Breast epithelium (tissue), 4 donors: ENCODE data around the gene SSR4. TPM values are rescaled to one million over a fixed set of nuclear protein-coding genes. Genes with fewer than 3 reads are reported as not detected.

Experiments used
- DNase-seq, 2 donors: peaks; one replicate each; pipeline ENCODE4 v3.0.0-alpha.2; 2019; ENCODE audit warnings: low spot score in 2 of 2
- H3K27ac ChIP-seq, 2 donors: fragments of 200-600 bp; sonication (generic) in 1 of 2; one replicate each; pipeline ENCODE4 v1.5.1; 2016 to 2019; ENCODE audit warnings: mild to moderate bottlenecking in 1 of 2
- H3K27me3 ChIP-seq, 2 donors: fragments of 200-600 bp; sonication (generic) in 1 of 2; one replicate each; pipeline versions ENCODE4 v1.5.1 to v1.6.0; 2017 to 2019; ENCODE audit warnings: control low read depth in 1 of 2, mild to moderate bottlenecking in 1 of 2
- H3K36me3 ChIP-seq: fragments of 200-600 bp; one replicate; pipeline ENCODE4 v1.5.1; 2019
- H3K4me1 ChIP-seq, 2 donors: fragments of 200-600 bp; sonication (generic); one replicate each; pipeline ENCODE4 v1.5.1; 2016 to 2019; ENCODE audit warnings: control low read depth in 1 of 2
- H3K4me3 ChIP-seq, 3 donors: fragments of 200-600 bp; sonication (generic); 1 replicate in 2 of 3; 2 replicates in 1 of 3; pipeline ENCODE4 v1.5.1; 2016 to 2019; ENCODE audit warnings: mild to moderate bottlenecking in 3 of 3, moderate library complexity in 2 of 3
- H3K9me3 ChIP-seq, 2 donors: fragments of 200-600 bp; sonication (generic) in 1 of 2; one replicate each; pipeline ENCODE4 v1.5.1; 2016 to 2019; ENCODE audit warnings: control low read depth in 1 of 2
- POLR2A ChIP-seq: fragments of 450-650 bp; IDR thresholded peaks from one replicate; pipeline ENCODE4 v1.6.1; 2016; ENCODE audit warnings: antibody characterized with exemption, mild to moderate bottlenecking, moderate library complexity
- POLR2AphosphoS5 ChIP-seq, 3 donors: sonication (generic); formaldehyde crosslinking; IDR thresholded peaks; one replicate each; pipeline ENCODE4 v1.6.1; 2017; ENCODE audit warnings: antibody characterized with exemption in 3 of 3
- intact Hi-C: fragments of 100-400 bp; cut with DNase I; formaldehyde crosslinking; loops from one replicate; pipeline ENCODE4 v1.15.1; 2023; ENCODE audit warnings: low total_unique reads
- total RNA-seq, 3 donors: library from RNA; depleted of rRNA; stranded (reverse); fragments of >200 nt; gene quantifications; one replicate each; pipeline ENCODE4 v1.1.0, GENCODE V29; 2016
- TF ChIP-seq, protein P1 (sequence below), 3 donors: fragments of 450-650 bp; IDR thresholded peaks; one replicate each; pipeline ENCODE4 v1.5.1; 2016 to 2017; ENCODE audit warnings: antibody characterized with exemption in 3 of 3, mild to moderate bottlenecking in 3 of 3, moderate library complexity in 3 of 3

The SSR4 gene
- total RNA-seq, 3 donors from 2014 or later, result 112 to 252 (median 182) TPM

- Histone ChIP-seq H3K4me1 (no peaks in the 10 kb centered on the region), H3K27ac (no peak overlapping the region), H3K27me3 (peaks cover 5 to 73% of the 10 kb centered on the region in 2 donors), H3K9me3 (no peaks in the 10 kb centered on the region), H3K4me3 (no peak overlapping the region), H3K36me3 (no peaks in the 10 kb centered on the region)
- no peak for TF ChIP-seq POLR2AphosphoS5 (IDR thresholded peaks at IDR 0.05)
- TF ChIP-seq POLR2A, result no peak
- TF ChIP-seq, protein P1, sequence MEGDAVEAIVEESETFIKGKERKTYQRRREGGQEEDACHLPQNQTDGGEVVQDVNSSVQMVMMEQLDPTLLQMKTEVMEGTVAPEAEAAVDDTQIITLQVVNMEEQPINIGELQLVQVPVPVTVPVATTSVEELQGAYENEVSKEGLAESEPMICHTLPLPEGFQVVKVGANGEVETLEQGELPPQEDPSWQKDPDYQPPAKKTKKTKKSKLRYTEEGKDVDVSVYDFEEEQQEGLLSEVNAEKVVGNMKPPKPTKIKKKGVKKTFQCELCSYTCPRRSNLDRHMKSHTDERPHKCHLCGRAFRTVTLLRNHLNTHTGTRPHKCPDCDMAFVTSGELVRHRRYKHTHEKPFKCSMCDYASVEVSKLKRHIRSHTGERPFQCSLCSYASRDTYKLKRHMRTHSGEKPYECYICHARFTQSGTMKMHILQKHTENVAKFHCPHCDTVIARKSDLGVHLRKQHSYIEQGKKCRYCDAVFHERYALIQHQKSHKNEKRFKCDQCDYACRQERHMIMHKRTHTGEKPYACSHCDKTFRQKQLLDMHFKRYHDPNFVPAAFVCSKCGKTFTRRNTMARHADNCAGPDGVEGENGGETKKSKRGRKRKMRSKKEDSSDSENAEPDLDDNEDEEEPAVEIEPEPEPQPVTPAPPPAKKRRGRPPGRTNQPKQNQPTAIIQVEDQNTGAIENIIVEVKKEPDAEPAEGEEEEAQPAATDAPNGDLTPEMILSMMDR (IDR thresholded peaks at IDR 0.05), result no peak
- no peak for DNase-seq
- intact Hi-C loops, result no loop called here
Observed at GRCh38 chrX:153832728-153833127, 38.3 kb downstream of the SSR4 start.

GRCh38 chrX:153836921-153837320 is 42.5 kb downstream of the SSR4 start:
- TF ChIP-seq POLR2AphosphoS5 (IDR thresholded peaks at IDR 0.05), result no peak
- TF ChIP-seq POLR2A, result no peak
- TF ChIP-seq, protein P1 (IDR thresholded peaks at IDR 0.05), result no peak
- DNase-seq, result no peak
- Histone ChIP-seq H3K4me1 (no peaks in the 10 kb centered on the region), H3K9me3 (no peaks in the 10 kb centered on the region), H3K27me3 (peaks cover 0 to 51% of the 10 kb centered on the region in 2 donors), H3K4me3 (no peak overlapping the region), H3K36me3 (no peaks in the 10 kb centered on the region), H3K27ac (no peak overlapping the region)
- intact Hi-C loops, result no loop called here

- TF ChIP-seq POLR2A, result no peak
- TF ChIP-seq, protein P1 (IDR thresholded peaks at IDR 0.05), result no peak
- no peak for TF ChIP-seq POLR2AphosphoS5 (IDR thresholded peaks at IDR 0.05)
- peaks cover 0 to 54% of the 10 kb centered on the region in 2 donors for H3K27me3 ChIP-seq
- DNase-seq, result no peak
- intact Hi-C loops, result no loop called here
- H3K27ac ChIP-seq, result no peak overlapping the region
- H3K36me3 ChIP-seq, result no peaks in the 10 kb centered on the region
- no peaks in the 10 kb centered on the region for H3K4me1 ChIP-seq
- H3K9me3 ChIP-seq, result no peaks in the 10 kb centered on the region
- no peak overlapping the region for H3K4me3 ChIP-seq
Observed at GRCh38 chrX:153844509-153845082, 50.1 kb downstream of the SSR4 start.

DNA sequence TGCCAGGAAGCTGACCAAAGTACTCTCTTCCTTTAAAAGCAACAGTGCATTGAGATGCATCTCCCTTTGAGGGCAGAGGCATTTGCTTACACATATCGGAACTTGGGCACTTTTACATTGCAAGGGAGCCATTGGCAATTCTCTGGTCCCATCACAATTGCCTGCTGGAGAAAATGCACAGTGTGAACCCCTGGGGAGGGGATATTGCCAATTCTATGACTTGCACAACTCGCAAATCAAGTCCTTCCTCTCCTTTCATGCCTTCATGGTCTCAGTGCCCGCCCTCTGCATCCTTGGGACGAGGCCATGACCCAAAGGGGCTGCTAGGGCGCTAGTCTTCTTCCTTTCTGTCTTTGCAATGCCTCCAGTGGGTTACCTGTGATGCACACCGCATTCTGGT is 50.7 kb downstream of the SSR4 start:
- H3K27me3 ChIP-seq, result peaks cover 0 to 50% of the 10 kb centered on the region in 2 donors
- no peaks in the 10 kb centered on the region for H3K4me1 ChIP-seq
- H3K9me3 ChIP-seq, result no peaks in the 10 kb centered on the region
- H3K36me3 ChIP-seq, result no peaks in the 10 kb centered on the region
- H3K4me3 ChIP-seq, result no peak overlapping the region
- no peak overlapping the region for H3K27ac ChIP-seq
- no peak for DNase-seq
- no peak for TF ChIP-seq POLR2A
- TF ChIP-seq, protein P1 (IDR thresholded peaks at IDR 0.05), result no peak
- TF ChIP-seq POLR2AphosphoS5 (IDR thresholded peaks at IDR 0.05), result no peak
- intact Hi-C loops, result no loop called here

DNA sequence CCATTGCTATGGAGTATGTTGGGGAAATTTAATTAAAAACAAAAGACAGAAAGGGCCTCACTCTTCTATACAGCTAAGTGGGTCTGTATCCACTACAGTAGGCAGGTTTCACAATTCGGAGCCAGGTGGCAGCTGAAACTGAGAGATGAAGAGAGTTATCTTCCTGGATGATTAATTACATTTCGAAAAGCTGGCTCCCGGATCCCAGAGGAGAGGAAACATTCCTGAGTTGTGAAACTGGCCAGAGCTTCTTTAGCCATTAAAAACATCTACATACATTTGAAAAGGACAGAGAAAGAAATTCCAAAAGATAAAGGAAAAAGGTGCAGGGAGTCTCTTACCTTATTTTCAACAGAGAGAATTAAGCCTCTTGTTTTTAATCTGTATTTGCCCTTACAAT is 51.4 kb downstream of the SSR4 start:
- peaks cover 0 to 54% of the 10 kb centered on the region in 2 donors for H3K27me3 ChIP-seq
- no peaks in the 10 kb centered on the region for H3K36me3 ChIP-seq
- intact Hi-C loops, result no loop called here
- H3K4me3 ChIP-seq, result no peak overlapping the region
- H3K27ac ChIP-seq, result no peak overlapping the region
- H3K4me1 ChIP-seq, result no peaks in the 10 kb centered on the region
- TF ChIP-seq, protein P1 (IDR thresholded peaks at IDR 0.05), result no peak
- no peak for TF ChIP-seq POLR2AphosphoS5 (IDR thresholded peaks at IDR 0.05)
- no peak for TF ChIP-seq POLR2A
- H3K9me3 ChIP-seq, result no peaks in the 10 kb centered on the region
- no peak for DNase-seq

Other genes starting within 250 kb of the SSR4 start
- gene CCNQ, start 195.5 kb upstream of the SSR4 start, total RNA-seq, result 10 to 100 TPM; 23.9 to 42.6 (median 39.7) TPM
- gene DUSP9, start 147.5 kb upstream of the SSR4 start, total RNA-seq, result under 1 TPM in 2 of 3 donors, not detected in 1; 0.33 to 0.73 TPM
- gene PNCK, start 120.9 kb upstream of the SSR4 start, total RNA-seq, result 1 to 10 TPM in 1 of 3 donors, under 1 TPM in 2; 0.48 to 1.3 (median 0.73) TPM
- gene SLC6A8, start 106.7 kb upstream of the SSR4 start, total RNA-seq, result 10 to 100 TPM in 2 of 3 donors, 1 to 10 TPM in 1; 7.6 to 40.8 (median 18.4) TPM
- gene BCAP31, start 70.3 kb upstream of the SSR4 start, total RNA-seq, result 100 to 1,000 TPM; 120 to 245 (median 129) TPM
- 10 to 100 TPM; 10.2 to 27.8 (median 10.5) TPM for gene ABCD1, start 69.8 kb upstream of the SSR4 start, total RNA-seq
- 10 to 100 TPM; 12.3 to 17.9 (median 13.4) TPM for gene PLXNB3, start 30.4 kb upstream of the SSR4 start, total RNA-seq
- 1 to 10 TPM in 2 of 3 donors, under 1 TPM in 1; 0.33 to 1.5 (median 1.3) TPM for gene SRPK3, start 13.6 kb upstream of the SSR4 start, total RNA-seq
- gene IDH3G, start 293 bp upstream of the SSR4 start, total RNA-seq, result 10 to 100 TPM; 75.4 to 91.5 (median 76.5) TPM
- gene PDZD4, start 35.9 kb downstream of the SSR4 start, total RNA-seq, result 1 to 10 TPM in 2 of 3 donors, under 1 TPM in 1; 0.80 to 5.6 (median 2.9) TPM
- 1 to 10 TPM in 1 of 3 donors, under 1 TPM in 2; 0.29 to 1.8 (median 0.66) TPM for gene L1CAM, start 91.5 kb downstream of the SSR4 start, total RNA-seq
- 1 to 10 TPM in 2 of 3 donors, under 1 TPM in 1; 0.44 to 5.9 (median 5.3) TPM for gene AVPR2, start 110.0 kb downstream of the SSR4 start, total RNA-seq
- 10 to 100 TPM; 18.4 to 21.5 (median 19.8) TPM for gene ARHGAP4, start 131.6 kb downstream of the SSR4 start, total RNA-seq
- 10 to 100 TPM; 57.7 to 81.0 (median 79.2) TPM for gene NAA10, start 140.4 kb downstream of the SSR4 start, total RNA-seq
- 10 to 100 TPM in 1 of 3 donors, 1 to 10 TPM in 2; 6.6 to 50.7 (median 6.9) TPM for gene RENBP, start 150.0 kb downstream of the SSR4 start, total RNA-seq
- 10 to 100 TPM; 20.2 to 23.0 (median 22.6) TPM for gene HCFC1, start 177.2 kb downstream of the SSR4 start, total RNA-seq
- 10 to 100 TPM in 1 of 3 donors, 1 to 10 TPM in 2; 7.6 to 10.9 (median 8.2) TPM for gene TMEM187, start 178.1 kb downstream of the SSR4 start, total RNA-seq
- gene IRAK1, start 225.2 kb downstream of the SSR4 start, total RNA-seq, result 10 to 100 TPM; 43.7 to 66.2 (median 50.8) TPM